Spinal cord (tissue), 10 donors: ENCODE data around the gene SINHCAF. TPM values are rescaled to one million over a fixed set of nuclear protein-coding genes. Genes with fewer than 3 reads are reported as not detected.

ENCODE experiments used
- DNase-seq, 6 donors: peaks; one replicate each; pipeline versions ENCODE4 v3.0.0 to v3.0.0-alpha.2; 2013 to 2015; ENCODE audit warnings: low spot score in 6 of 6, low read depth in 4 of 6
- H3K27ac ChIP-seq: one replicate; pipeline ENCODE4 v1.5.1; 2013; ENCODE audit warnings: low read depth, low read length, control low read depth
- H3K27me3 ChIP-seq: one replicate; pipeline ENCODE4 v1.6.1; 2013; ENCODE audit warnings: low read length; ENCODE audit not compliant: control insufficient read depth, insufficient read depth
- H3K36me3 ChIP-seq: one replicate; pipeline ENCODE4 v1.6.1; 2013; ENCODE audit warnings: low read length; ENCODE audit not compliant: control insufficient read depth, insufficient read depth
- H3K4me1 ChIP-seq: one replicate; pipeline ENCODE4 v1.6.1; 2013; ENCODE audit warnings: low read length; ENCODE audit not compliant: control insufficient read depth, insufficient read depth
- H3K4me3 ChIP-seq: one replicate; pipeline ENCODE4 v1.5.1; 2013; ENCODE audit warnings: low read depth, low read length, control low read depth
- H3K9me3 ChIP-seq: one replicate; pipeline ENCODE4 v1.6.1; 2013; ENCODE audit warnings: low read length; ENCODE audit not compliant: control insufficient read depth, insufficient read depth
- WGBS: methylation state at CpG from one replicate; pipeline ENCODE4 v1.1.5; 2013; ENCODE audit warnings: missing lambda C conversion rate; ENCODE audit not compliant: insufficient coverage; 5-methylcytosine and 5-hydroxymethylcytosine counted together
- polyA plus RNA-seq, 2 donors: library from polyadenylated mRNA; unstranded; fragments of 120-200 nt; gene quantifications; one replicate each; pipeline ENCODE4 v1.2.1, GENCODE V29; 2013; ENCODE audit not compliant: insufficient read length in 2 of 2
- total RNA-seq, 2 donors: library from RNA; depleted of rRNA in 1 of 2; stranded (reverse); fragments of 120-200 nt in 1 of 2; fragments of >200 nt in 1 of 2; gene quantifications; one replicate each; pipeline versions ENCODE4 v1.2.3 to v1.2.4, GENCODE V29; 2013 to 2014
- donor health status: healthy.

The SINHCAF gene
- total and polyA plus RNA-seq, 4 donors, result 19.2 to 29.9 (median 24.3) TPM

DNA sequence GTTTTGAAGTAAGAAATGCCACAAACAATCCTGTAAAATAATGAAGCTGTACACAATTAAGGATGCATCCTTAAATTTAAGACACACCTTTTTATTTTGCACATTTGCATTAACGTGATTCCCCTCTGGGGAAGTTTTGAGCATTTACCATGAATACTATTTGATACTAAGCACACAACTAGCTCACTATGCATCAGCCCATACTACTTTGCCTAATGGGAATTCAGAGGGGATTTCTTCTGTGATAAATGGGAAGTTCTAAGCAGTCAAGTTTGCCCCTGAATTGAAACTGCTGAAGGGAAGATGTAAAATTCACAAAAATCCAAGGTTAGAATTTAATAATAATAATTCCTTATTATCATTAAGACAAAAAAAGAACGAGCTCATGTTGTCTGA is 27.4 kb downstream of the SINHCAF start:
- no CpG with 5 or more reads among the region's 2 CpGs for WGBS
- Histone ChIP-seq H3K4me1 (no peaks in the 10 kb centered on the region), H3K9me3 (no peaks in the 10 kb centered on the region), H3K4me3 (no peak overlapping the region), H3K27me3 (no peaks in the 10 kb centered on the region), H3K27ac (no peak overlapping the region), H3K36me3 (no peaks in the 10 kb centered on the region)
- no peak for DNase-seq

DNA sequence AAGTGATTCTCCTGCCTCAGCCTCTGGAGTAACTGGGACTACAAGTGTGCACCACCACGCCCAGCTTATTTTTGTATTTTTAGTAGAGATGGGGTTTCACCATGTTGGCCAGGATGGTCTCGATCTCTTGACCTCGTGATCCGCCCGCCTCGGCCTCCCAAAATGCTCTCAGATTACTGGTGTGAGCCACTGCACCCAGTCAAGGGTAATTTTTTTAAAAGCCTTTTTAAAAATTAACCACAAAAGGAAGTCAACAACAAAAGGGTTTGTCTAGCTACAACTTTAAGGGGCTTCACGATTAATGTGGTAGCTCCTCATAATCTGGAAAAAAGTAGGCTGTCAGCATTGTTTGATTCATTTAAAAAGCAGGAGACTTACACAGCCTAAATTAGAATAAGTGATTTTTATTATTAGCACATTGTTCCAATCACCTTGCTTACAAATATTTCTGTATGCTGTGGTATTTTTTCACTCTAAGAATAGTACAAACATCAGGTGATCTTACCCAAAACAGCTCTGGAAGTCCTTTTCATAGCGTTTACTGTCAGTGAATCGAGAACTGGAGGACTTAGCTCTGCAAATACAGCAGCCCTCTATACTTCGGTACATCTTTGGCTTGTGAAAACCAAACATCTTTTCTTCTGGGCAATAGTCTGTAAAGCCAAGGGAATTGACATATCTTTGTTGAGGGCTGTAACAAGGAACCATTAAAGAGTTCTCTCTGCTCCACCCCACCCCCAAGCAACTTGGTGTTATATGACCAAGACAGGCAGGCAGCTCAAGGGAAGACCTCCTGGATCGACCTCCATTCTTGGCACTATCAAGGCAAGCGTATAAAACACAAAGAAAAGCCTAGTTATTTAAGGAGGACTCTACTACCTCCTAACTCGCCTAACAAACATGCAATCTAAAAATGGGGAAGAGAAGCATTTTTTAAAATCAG is 28.1 kb downstream of the SINHCAF start:
- Histone ChIP-seq H3K36me3 (no peaks in the 10 kb centered on the region), H3K27me3 (no peaks in the 10 kb centered on the region), H3K27ac (no peak overlapping the region), H3K4me3 (no peak overlapping the region), H3K9me3 (no peaks in the 10 kb centered on the region), H3K4me1 (no peaks in the 10 kb centered on the region)
- 80% methylated on average over 4 of the region's 13 CpGs for WGBS
- no peak for DNase-seq

DNA sequence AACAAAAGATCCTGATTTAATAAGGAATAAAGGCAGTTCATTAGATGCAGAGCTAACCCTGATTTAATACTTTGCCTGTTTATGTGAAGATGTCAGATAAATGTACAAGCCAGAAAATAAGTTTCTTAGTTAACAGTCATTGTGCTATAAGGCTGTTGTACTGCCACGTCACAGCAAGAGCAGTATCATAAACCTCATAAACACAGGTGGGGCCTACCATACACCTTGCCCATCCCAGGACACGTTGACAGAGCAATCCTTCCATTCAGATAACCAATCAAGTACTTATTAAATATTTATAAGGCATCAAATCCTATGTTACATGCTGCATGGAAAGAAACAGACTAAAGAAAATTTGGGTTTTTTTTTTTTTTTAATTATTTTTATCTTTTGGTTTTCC is 36.5 kb downstream of the SINHCAF start:
- H3K4me3 ChIP-seq, result no peak overlapping the region
- no peaks in the 10 kb centered on the region for H3K4me1 ChIP-seq
- WGBS, result 100% methylated on average over 1 of the region's 2 CpGs
- no peak for DNase-seq
- no peaks in the 10 kb centered on the region for H3K9me3 ChIP-seq
- no peak overlapping the region for H3K27ac ChIP-seq
- H3K27me3 ChIP-seq, result no peaks in the 10 kb centered on the region
- H3K36me3 ChIP-seq, result peaks cover 11% of the 10 kb centered on the region

DNA sequence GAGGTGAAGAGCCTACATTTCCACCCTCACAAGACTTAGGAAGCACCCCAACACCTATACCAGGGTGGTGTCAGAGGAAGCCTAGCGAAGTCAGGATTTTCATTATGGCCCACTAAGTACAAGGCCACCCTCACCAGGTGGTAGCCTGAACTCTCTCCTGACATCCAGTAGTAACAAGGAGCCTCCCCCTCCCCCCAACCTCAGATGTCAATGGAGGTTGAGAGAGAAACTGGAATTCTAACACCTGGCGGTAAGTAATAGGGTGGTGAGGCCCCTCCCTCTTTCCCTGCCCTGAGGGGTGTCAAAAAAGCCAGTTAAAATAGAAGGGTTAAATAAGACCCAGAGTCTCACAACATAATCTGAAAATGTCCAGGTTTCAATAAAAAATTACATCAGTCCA is 37.6 kb downstream of the SINHCAF start:
- no peaks in the 10 kb centered on the region for H3K4me1 ChIP-seq
- peaks cover 11% of the 10 kb centered on the region for H3K36me3 ChIP-seq
- H3K4me3 ChIP-seq, result no peak overlapping the region
- H3K9me3 ChIP-seq, result no peaks in the 10 kb centered on the region
- no peaks in the 10 kb centered on the region for H3K27me3 ChIP-seq
- no CpG with 5 or more reads among the region's 2 CpGs for WGBS
- H3K27ac ChIP-seq, result no peak overlapping the region
- DNase-seq, result no peak

DNA sequence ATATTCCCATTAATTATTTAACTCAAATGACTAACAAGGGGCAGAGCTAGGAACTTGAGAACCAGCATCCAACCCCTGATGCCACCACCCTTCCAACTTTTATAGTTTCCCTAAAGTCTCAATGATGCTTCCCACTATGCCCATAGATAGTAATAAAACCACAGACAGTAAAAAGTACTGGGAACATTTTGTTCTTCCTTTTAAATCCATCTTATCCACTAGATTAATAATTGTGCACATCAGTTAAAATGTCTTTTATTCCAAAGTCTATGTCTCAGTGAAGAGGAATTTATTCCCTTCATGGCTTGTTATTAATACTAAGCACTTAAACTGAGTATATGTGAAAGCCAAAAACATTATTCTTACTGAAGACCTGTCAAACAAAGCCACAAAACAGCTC is 45.8 kb downstream of the SINHCAF start:
- Histone ChIP-seq H3K36me3 (peaks cover 4% of the 10 kb centered on the region), H3K9me3 (no peaks in the 10 kb centered on the region), H3K4me1 (no peaks in the 10 kb centered on the region), H3K27ac (no peak overlapping the region), H3K27me3 (no peaks in the 10 kb centered on the region), H3K4me3 (no peak overlapping the region)
- no peak for DNase-seq

DNA sequence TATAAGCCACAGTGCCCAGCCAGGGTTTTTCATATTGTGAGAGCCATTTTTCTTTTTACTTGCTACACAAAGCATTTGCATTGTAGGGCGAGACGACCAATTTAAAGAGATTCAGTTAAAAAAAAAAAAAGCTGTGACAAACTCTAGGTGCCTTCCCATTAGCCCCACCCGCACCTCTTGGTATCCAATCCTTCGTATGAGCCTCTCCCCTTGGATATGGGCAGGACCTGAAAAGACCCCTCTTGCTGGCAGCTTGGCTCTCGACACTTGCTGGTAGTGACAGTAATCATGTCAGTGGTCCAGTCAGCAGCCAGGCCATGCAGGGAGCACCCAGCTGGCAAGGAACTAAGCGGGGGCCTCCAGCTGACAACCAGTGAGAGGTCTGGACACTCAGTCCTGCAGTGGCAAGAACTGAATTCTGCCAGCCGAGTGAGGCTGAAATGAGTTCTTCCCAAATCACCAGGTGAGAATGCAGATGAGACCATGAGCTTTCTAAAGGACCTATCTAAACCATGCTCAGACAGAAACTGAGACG is 46.5 kb downstream of the SINHCAF start:
- no peaks in the 10 kb centered on the region for H3K4me1 ChIP-seq
- no peak for DNase-seq
- no peak overlapping the region for H3K27ac ChIP-seq
- no peaks in the 10 kb centered on the region for H3K27me3 ChIP-seq
- H3K4me3 ChIP-seq, result no peak overlapping the region
- no peaks in the 10 kb centered on the region for H3K36me3 ChIP-seq
- H3K9me3 ChIP-seq, result no peaks in the 10 kb centered on the region
- WGBS, result 68% methylated on average over 7 of the region's 8 CpGs

DNA sequence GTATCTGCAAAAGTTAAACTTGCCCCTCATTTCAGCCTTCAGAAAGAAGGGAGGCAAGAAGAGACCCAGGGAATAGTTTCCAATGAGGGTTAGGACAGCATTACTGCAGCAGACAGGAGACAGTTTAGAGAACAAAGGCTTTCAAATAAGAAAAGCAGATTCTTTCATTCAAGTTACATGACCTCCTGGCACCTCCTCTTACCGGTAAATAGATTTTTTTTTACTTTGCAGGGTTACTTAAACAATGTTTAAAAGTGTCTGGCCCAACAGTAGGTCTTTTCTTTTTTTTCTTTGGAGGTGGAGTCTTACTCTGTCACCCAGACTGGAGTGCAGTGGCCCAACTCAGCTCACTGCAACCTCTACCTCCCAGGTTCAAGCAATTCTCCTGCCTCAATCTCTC is 47.1 kb downstream of the SINHCAF start:
- H3K9me3 ChIP-seq, result no peaks in the 10 kb centered on the region
- H3K36me3 ChIP-seq, result no peaks in the 10 kb centered on the region
- H3K27me3 ChIP-seq, result no peaks in the 10 kb centered on the region
- H3K4me1 ChIP-seq, result no peaks in the 10 kb centered on the region
- no peak for DNase-seq
- no peak overlapping the region for H3K4me3 ChIP-seq
- no peak overlapping the region for H3K27ac ChIP-seq
- WGBS, result no CpG with 5 or more reads among the region's 1 CpG

DNA sequence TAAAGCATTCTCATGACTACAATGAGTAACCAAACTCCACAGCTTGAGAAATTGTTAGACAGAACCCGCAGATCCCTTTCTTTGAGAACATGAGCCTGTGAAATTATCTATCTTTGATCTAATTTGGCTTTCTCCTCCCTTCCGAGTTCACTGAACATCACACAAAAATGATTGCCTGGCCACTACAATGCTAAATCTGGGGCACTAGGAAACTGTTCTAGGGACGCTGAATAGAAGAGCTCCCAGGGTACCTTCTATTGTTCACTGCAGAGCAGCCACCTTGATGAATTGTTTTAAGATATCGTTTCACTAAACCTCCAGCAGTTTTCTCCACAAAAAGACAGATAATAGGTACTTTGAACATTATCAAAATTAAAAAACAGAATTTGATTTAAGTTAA is 47.5 kb downstream of the SINHCAF start:
- DNase-seq, result no peak
- Histone ChIP-seq H3K27me3 (no peaks in the 10 kb centered on the region), H3K4me1 (no peaks in the 10 kb centered on the region), H3K9me3 (no peaks in the 10 kb centered on the region), H3K27ac (no peak overlapping the region), H3K36me3 (no peaks in the 10 kb centered on the region), H3K4me3 (no peak overlapping the region)
- no CpG with 5 or more reads among the region's 4 CpGs for WGBS

DNA sequence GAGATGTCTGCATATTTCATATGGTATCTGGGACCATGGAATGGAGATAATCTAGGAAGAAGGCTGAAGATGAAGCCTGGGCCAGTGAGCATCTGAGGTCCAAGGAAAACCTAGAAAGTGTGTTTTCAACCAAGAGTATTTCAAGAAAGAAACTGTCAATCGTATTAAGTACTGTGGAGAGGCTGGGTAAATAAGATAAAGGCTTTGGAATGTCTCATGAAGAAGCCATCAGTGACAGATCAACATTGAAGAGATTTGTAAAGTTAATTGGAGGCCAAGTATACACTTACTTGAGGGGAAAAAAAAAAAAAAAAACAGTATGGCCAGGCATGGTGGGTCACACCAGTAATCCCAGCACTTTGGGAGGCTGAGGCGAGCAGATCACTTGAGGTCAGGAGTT is 48.9 kb downstream of the SINHCAF start:
- DNase-seq, result no peak
- H3K9me3 ChIP-seq, result no peaks in the 10 kb centered on the region
- WGBS, result 100% methylated on average over 1 of the region's 2 CpGs
- H3K36me3 ChIP-seq, result no peaks in the 10 kb centered on the region
- H3K27me3 ChIP-seq, result no peaks in the 10 kb centered on the region
- no peak overlapping the region for H3K4me3 ChIP-seq
- H3K4me1 ChIP-seq, result no peaks in the 10 kb centered on the region
- no peak overlapping the region for H3K27ac ChIP-seq

DNA sequence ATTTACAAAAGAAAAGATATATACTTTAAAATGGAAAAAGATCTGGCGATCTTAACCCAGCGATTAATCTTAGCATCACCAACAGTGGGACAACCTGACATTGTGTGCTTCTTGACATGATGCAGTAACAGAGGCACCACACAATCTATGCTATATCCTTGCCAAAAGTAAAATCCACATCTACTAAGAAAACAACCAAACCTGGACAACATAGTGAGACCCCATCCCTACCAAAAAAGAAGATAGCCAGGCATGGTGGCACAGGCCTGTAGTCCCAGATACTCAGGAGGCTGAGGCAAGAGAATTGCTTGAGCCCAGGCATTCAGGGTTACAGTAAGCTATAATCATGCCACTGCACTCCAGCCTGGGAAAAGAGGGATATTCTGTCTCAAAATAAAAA is 50.5 kb downstream of the SINHCAF start:
- WGBS, result 95% methylated on average over 2 of the region's 2 CpGs
- Histone ChIP-seq H3K36me3 (no peaks in the 10 kb centered on the region), H3K4me1 (no peaks in the 10 kb centered on the region), H3K27ac (no peak overlapping the region), H3K4me3 (no peak overlapping the region), H3K9me3 (no peaks in the 10 kb centered on the region), H3K27me3 (no peaks in the 10 kb centered on the region)
- DNase-seq, result no peak
